ENCODE results near the gene TRPV3.

Gene TRPV3

GRCh38 chr17:3594051-3594800 is 36.6 kb upstream of the TRPV3 start:
- H3K79me2 ChIP-seq (ENCODE audit: low read length), result no peaks in the 10 kb centered on the region
- no peak overlapping the region for H3K4me3 ChIP-seq (ENCODE audit: low read length)
- no peaks in the 10 kb centered on the region for H3K4me1 ChIP-seq (ENCODE audit: low read length)
- H3K27me3 ChIP-seq (ENCODE audit: low read depth, low read length), result no peaks in the 10 kb centered on the region
- H3K36me3 ChIP-seq (replicated peaks; ENCODE audit: low read depth, low read length), result no peaks in the 10 kb centered on the region
- no peaks in the 10 kb centered on the region for H3K9me3 ChIP-seq (ENCODE audit: insufficient read depth, low read length)
- TF ChIP-seq CTCF (IDR thresholded peaks at IDR 0.05; ENCODE audit: low read depth, low read length), result no peak
- no peak for TF ChIP-seq EZH2phosphoT487 (IDR thresholded peaks at IDR 0.05; ENCODE audit: low read depth)
- no peak overlapping the region for H3K4me2 ChIP-seq (ENCODE audit: low read length)
- H4K20me1 ChIP-seq (ENCODE audit: insufficient read depth, low read length), result no peaks in the 10 kb centered on the region
- H2AFZ ChIP-seq (ENCODE audit: low read depth, low read length), result no peak overlapping the region
- H3K27ac ChIP-seq (ENCODE audit: low read length), result no peak overlapping the region
- no peak overlapping the region for H3K9ac ChIP-seq (ENCODE audit: low read length)

- Histone ChIP-seq H3K79me2 (ENCODE audit: low read length) (no peaks in the 10 kb centered on the region), H3K27ac (ENCODE audit: low read length) (no peak overlapping the region), H3K4me1 (ENCODE audit: low read length) (no peaks in the 10 kb centered on the region), H3K9me3 (ENCODE audit: insufficient read depth, low read length) (no peaks in the 10 kb centered on the region), H3K4me2 (ENCODE audit: low read length) (no peak overlapping the region), H3K9ac (ENCODE audit: low read length) (no peak overlapping the region), H3K4me3 (ENCODE audit: low read length) (no peak overlapping the region), H4K20me1 (ENCODE audit: insufficient read depth, low read length) (no peaks in the 10 kb centered on the region), H3K27me3 (ENCODE audit: low read depth, low read length) (no peaks in the 10 kb centered on the region), H3K36me3 (replicated peaks; ENCODE audit: low read depth, low read length) (no peaks in the 10 kb centered on the region), H2AFZ (ENCODE audit: low read depth, low read length) (no peak overlapping the region)
- TF ChIP-seq CTCF (IDR thresholded peaks at IDR 0.05; ENCODE audit: low read depth, low read length) (no peak), EZH2phosphoT487 (IDR thresholded peaks at IDR 0.05; ENCODE audit: low read depth) (no peak)
Observed at GRCh38 chr17:3593384-3593783, 35.8 kb upstream of the TRPV3 start.

- Histone ChIP-seq H3K27ac (ENCODE audit: low read length) (no peak overlapping the region), H3K9ac (ENCODE audit: low read length) (no peak overlapping the region), H3K27me3 (ENCODE audit: low read depth, low read length) (no peaks in the 10 kb centered on the region), H3K4me2 (ENCODE audit: low read length) (no peak overlapping the region), H3K4me1 (ENCODE audit: low read length) (no peaks in the 10 kb centered on the region), H3K9me3 (ENCODE audit: insufficient read depth, low read length) (no peaks in the 10 kb centered on the region), H3K79me2 (ENCODE audit: low read length) (no peaks in the 10 kb centered on the region), H3K4me3 (ENCODE audit: low read length) (no peak overlapping the region), H2AFZ (ENCODE audit: low read depth, low read length) (no peak overlapping the region), H4K20me1 (ENCODE audit: insufficient read depth, low read length) (no peaks in the 10 kb centered on the region), H3K36me3 (replicated peaks; ENCODE audit: low read depth, low read length) (no peaks in the 10 kb centered on the region)
- TF ChIP-seq CTCF (IDR thresholded peaks at IDR 0.05; ENCODE audit: low read depth, low read length), result no peak
- no peak for TF ChIP-seq EZH2phosphoT487 (IDR thresholded peaks at IDR 0.05; ENCODE audit: low read depth)
Observed at GRCh38 chr17:3592216-3592860, 34.7 kb upstream of the TRPV3 start.

- no peaks in the 10 kb centered on the region for H3K79me2 ChIP-seq (ENCODE audit: low read length)
- H4K20me1 ChIP-seq (ENCODE audit: insufficient read depth, low read length), result no peaks in the 10 kb centered on the region
- no peak overlapping the region for H3K9ac ChIP-seq (ENCODE audit: low read length)
- TF ChIP-seq EZH2phosphoT487 (IDR thresholded peaks at IDR 0.05; ENCODE audit: low read depth), result no peak
- no peak for TF ChIP-seq CTCF (IDR thresholded peaks at IDR 0.05; ENCODE audit: low read depth, low read length)
- no peak overlapping the region for H2AFZ ChIP-seq (ENCODE audit: low read depth, low read length)
- no peak overlapping the region for H3K4me3 ChIP-seq (ENCODE audit: low read length)
- H3K4me1 ChIP-seq (ENCODE audit: low read length), result no peaks in the 10 kb centered on the region
- no peaks in the 10 kb centered on the region for H3K27me3 ChIP-seq (ENCODE audit: low read depth, low read length)
- H3K27ac ChIP-seq (ENCODE audit: low read length), result no peak overlapping the region
- H3K9me3 ChIP-seq (ENCODE audit: insufficient read depth, low read length), result no peaks in the 10 kb centered on the region
- no peaks in the 10 kb centered on the region for H3K36me3 ChIP-seq (replicated peaks; ENCODE audit: low read depth, low read length)
- H3K4me2 ChIP-seq (ENCODE audit: low read length), result no peak overlapping the region
Observed at GRCh38 chr17:3590768-3591167, 33.2 kb upstream of the TRPV3 start.

Measured in OCI-LY3 (cell line).